Astrocyte (in vitro differentiated cells and primary cell): Measurements from ENCODE around the gene PDE11A.

Experiments
- EZH2 ChIP-seq: IDR thresholded peaks from 2 replicates; pipeline ENCODE4 v1.6.1; 2012; ENCODE audit warnings: mild to moderate bottlenecking, low read length, inconsistent platforms; ENCODE audit not compliant: insufficient read depth
- TF ChIP-seq, protein P1 (sequence below): IDR thresholded peaks from 2 replicates; pipeline ENCODE4 v1.5.1; 2011; ENCODE audit warnings: low read depth, mild to moderate bottlenecking, inconsistent platforms, low read length, moderate library complexity; ENCODE audit not compliant: insufficient read depth

DNA sequence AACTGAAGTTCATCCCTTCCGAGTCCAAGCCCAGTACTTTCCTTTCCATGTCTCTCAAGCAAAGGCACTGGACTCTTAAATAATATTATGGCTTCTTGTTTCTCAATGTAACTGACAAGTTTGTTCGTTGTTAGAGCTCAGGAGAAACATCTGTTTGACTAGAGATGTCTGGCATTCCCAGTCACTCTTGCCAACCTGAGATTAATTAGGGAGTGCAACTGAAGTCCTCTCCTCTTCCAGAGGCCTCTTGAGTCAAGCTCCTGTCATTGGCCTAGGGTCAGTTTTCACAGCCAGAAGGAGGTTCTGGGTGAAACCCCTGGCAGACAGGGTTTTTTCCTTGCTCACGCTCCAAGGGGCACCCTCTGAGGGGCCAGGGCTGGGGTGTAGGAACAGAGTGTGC, 483.9 kb downstream of the PDE11A start:
- no peak for TF ChIP-seq EZH2
- TF ChIP-seq, protein P1, sequence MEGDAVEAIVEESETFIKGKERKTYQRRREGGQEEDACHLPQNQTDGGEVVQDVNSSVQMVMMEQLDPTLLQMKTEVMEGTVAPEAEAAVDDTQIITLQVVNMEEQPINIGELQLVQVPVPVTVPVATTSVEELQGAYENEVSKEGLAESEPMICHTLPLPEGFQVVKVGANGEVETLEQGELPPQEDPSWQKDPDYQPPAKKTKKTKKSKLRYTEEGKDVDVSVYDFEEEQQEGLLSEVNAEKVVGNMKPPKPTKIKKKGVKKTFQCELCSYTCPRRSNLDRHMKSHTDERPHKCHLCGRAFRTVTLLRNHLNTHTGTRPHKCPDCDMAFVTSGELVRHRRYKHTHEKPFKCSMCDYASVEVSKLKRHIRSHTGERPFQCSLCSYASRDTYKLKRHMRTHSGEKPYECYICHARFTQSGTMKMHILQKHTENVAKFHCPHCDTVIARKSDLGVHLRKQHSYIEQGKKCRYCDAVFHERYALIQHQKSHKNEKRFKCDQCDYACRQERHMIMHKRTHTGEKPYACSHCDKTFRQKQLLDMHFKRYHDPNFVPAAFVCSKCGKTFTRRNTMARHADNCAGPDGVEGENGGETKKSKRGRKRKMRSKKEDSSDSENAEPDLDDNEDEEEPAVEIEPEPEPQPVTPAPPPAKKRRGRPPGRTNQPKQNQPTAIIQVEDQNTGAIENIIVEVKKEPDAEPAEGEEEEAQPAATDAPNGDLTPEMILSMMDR: no peak
